ENCODE data around the gene ZDHHC20. TPM values are rescaled to one million over a fixed set of nuclear protein-coding genes. Genes with fewer than 3 reads are reported as not detected.

The ZDHHC20 gene
- polyA plus RNA-seq, 1 of the 3 experiments (the other 2 are of a cell fraction) = 8.7 TPM

DNA sequence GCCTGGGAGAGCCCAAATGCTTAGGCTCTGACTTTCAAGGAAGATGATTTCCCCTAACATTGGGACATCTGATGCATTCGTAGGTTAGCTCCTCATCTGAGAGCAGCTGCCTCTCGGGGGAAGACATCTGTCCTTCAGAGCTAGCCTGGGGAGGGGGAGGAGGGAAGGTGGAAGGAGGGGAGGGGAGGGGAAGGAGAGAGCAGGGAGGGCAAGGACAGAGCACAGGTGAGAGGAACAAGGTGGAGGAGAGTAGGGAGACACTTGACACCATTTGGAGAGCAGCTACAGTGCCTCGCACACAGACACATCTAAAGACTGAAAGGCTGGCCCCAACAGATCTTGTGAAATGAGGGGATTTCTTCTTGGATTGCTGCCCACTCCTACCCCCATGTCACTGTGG is 103.8 kb downstream of the ZDHHC20 start:
- 23% methylated on average over 2 of the region's 3 CpGs for WGBS (ENCODE audit: low lambda C conversion rate)
- no peaks in the 10 kb centered on the region for H3K9me2 ChIP-seq
- POLR2A ChIA-PET = no interaction called here

DNA sequence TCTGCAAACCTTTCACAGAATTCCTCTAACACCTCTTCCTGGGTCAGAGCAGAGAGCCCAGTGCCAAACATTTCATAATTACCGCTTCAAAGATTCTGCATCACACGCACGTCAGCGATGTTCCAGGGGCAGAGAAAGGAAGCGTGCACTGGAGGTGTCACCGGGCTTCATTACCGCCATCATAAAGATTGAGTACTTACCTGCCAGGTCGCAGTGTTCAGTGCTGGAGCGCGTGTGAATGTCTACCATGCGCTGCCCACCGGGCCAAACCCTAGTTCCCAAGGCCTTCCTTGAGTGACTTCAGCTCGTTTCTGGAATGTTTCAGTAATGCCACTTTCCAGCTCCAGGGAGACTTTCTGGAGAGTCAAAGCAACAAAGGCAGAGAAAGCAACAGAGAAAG is 104.4 kb downstream of the ZDHHC20 start:
- Histone ChIP-seq H3K9me2 (no peaks in the 10 kb centered on the region), H3K79me2 (ENCODE audit: insufficient read depth) (no peaks in the 10 kb centered on the region), H3K27me3 (ENCODE audit: insufficient read depth) (no peaks in the 10 kb centered on the region; the same call in 1 of the 2 replicates), H2AFZ (ENCODE audit: low read depth) (no peak overlapping the region), H3K9ac (no peak overlapping the region), H3K4me2 (no peak overlapping the region), H3K4me3 (ENCODE audit: low read depth in 2 of 2, low read length in 1 of 2) (no peak overlapping the region), H4K20me1 (ENCODE audit: insufficient read depth) (no peaks in the 10 kb centered on the region), H3K9me3 (no peaks in the 10 kb centered on the region), H3K4me1 (ENCODE audit: control insufficient read depth in 1 of 2, insufficient read depth in 2 of 2, low read depth in 1 of 2, low read length in 1 of 2) (no peaks in the 10 kb centered on the region), H3K27ac (ENCODE audit: low read depth in 2 of 2, low read length in 1 of 2) (no peak overlapping the region), H3K36me3 (replicated peaks in 1 of 2; ENCODE audit: control insufficient read depth in 1 of 2, insufficient read depth in 2 of 2, low read length in 1 of 2) (no peaks in the 10 kb centered on the region), H3F3A (replicated peaks; ENCODE audit: insufficient read depth) (no peaks in the 10 kb centered on the region)
- 70% methylated on average over 13 of the region's 13 CpGs for WGBS (ENCODE audit: low lambda C conversion rate)
- ChIA-PET POLR2A (no interaction called here), CTCF (no interaction called here)
- DNase-seq = no peak
- TF ChIP-seq, protein P1, sequence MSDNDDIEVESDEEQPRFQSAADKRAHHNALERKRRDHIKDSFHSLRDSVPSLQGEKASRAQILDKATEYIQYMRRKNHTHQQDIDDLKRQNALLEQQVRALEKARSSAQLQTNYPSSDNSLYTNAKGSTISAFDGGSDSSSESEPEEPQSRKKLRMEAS (IDR thresholded peaks at IDR 0.05; ENCODE audit: low read depth) = no peak
- TF ChIP-seq, protein P2, sequence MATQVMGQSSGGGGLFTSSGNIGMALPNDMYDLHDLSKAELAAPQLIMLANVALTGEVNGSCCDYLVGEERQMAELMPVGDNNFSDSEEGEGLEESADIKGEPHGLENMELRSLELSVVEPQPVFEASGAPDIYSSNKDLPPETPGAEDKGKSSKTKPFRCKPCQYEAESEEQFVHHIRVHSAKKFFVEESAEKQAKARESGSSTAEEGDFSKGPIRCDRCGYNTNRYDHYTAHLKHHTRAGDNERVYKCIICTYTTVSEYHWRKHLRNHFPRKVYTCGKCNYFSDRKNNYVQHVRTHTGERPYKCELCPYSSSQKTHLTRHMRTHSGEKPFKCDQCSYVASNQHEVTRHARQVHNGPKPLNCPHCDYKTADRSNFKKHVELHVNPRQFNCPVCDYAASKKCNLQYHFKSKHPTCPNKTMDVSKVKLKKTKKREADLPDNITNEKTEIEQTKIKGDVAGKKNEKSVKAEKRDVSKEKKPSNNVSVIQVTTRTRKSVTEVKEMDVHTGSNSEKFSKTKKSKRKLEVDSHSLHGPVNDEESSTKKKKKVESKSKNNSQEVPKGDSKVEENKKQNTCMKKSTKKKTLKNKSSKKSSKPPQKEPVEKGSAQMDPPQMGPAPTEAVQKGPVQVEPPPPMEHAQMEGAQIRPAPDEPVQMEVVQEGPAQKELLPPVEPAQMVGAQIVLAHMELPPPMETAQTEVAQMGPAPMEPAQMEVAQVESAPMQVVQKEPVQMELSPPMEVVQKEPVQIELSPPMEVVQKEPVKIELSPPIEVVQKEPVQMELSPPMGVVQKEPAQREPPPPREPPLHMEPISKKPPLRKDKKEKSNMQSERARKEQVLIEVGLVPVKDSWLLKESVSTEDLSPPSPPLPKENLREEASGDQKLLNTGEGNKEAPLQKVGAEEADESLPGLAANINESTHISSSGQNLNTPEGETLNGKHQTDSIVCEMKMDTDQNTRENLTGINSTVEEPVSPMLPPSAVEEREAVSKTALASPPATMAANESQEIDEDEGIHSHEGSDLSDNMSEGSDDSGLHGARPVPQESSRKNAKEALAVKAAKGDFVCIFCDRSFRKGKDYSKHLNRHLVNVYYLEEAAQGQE (IDR thresholded peaks at IDR 0.05; ENCODE audit: low read depth, low read length) = no peak
- TF ChIP-seq YY1 (IDR thresholded peaks at IDR 0.05; ENCODE audit: low read depth) = no peak
- no peak for TF ChIP-seq POLR2AphosphoS5 (IDR thresholded peaks at IDR 0.05; ENCODE audit: low read depth, low read length)
- no peak for TF ChIP-seq RAD21 (IDR thresholded peaks at IDR 0.05; ENCODE audit: low read length)

More for the DNA sequence above, 103.8 kb downstream of the ZDHHC20 start:
- no peaks in the 10 kb centered on the region for H3K9me3 ChIP-seq
- no peak overlapping the region for H3K27ac ChIP-seq (ENCODE audit: low read depth in 2 of 2, low read length in 1 of 2)
- no peaks in the 10 kb centered on the region for H3K4me1 ChIP-seq (ENCODE audit: control insufficient read depth in 1 of 2, insufficient read depth in 2 of 2, low read depth in 1 of 2, low read length in 1 of 2)
- no peak for DNase-seq
- no peaks in the 10 kb centered on the region for H4K20me1 ChIP-seq (ENCODE audit: insufficient read depth)
- no peak overlapping the region for H3K9ac ChIP-seq
- no peaks in the 10 kb centered on the region for H3F3A ChIP-seq (replicated peaks; ENCODE audit: insufficient read depth)
- TF ChIP-seq EZH2phosphoT487 (IDR thresholded peaks at IDR 0.05; ENCODE audit: borderline replicate concordance, low read depth) (no peak), FOXJ3 (CRISPR knock-in tag; IDR thresholded peaks at IDR 0.05) (no peak), RXRA (IDR thresholded peaks at IDR 0.05; ENCODE audit: borderline replicate concordance, low read depth) (no peak), POLR2AphosphoS5 (IDR thresholded peaks at IDR 0.05; ENCODE audit: low read depth, low read length) (no peak), MEF2A (IDR thresholded peaks at IDR 0.05; ENCODE audit: borderline replicate concordance, low read depth) (no peak), SIN3A (IDR thresholded peaks at IDR 0.05; ENCODE audit: borderline replicate concordance, low read depth, low read length) (no peak), TCF12 (IDR thresholded peaks at IDR 0.05) (no peak), NFIC (IDR thresholded peaks at IDR 0.05; ENCODE audit: borderline replicate concordance) (no peak), FOXM1 (IDR thresholded peaks at IDR 0.05; ENCODE audit: low read depth) (no peak), GATA2 (CRISPR knock-in tag; IDR thresholded peaks at IDR 0.05) (no peak), TAF1 (IDR thresholded peaks at IDR 0.05; ENCODE audit: borderline replicate concordance, low read depth, low read length) (no peak)
- TF ChIP-seq, protein P1 (IDR thresholded peaks at IDR 0.05; ENCODE audit: low read depth) = no peak
- TF ChIP-seq, protein P3, sequence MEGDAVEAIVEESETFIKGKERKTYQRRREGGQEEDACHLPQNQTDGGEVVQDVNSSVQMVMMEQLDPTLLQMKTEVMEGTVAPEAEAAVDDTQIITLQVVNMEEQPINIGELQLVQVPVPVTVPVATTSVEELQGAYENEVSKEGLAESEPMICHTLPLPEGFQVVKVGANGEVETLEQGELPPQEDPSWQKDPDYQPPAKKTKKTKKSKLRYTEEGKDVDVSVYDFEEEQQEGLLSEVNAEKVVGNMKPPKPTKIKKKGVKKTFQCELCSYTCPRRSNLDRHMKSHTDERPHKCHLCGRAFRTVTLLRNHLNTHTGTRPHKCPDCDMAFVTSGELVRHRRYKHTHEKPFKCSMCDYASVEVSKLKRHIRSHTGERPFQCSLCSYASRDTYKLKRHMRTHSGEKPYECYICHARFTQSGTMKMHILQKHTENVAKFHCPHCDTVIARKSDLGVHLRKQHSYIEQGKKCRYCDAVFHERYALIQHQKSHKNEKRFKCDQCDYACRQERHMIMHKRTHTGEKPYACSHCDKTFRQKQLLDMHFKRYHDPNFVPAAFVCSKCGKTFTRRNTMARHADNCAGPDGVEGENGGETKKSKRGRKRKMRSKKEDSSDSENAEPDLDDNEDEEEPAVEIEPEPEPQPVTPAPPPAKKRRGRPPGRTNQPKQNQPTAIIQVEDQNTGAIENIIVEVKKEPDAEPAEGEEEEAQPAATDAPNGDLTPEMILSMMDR (IDR thresholded peaks at IDR 0.05) = no peak
- TF ChIP-seq, protein P4, sequence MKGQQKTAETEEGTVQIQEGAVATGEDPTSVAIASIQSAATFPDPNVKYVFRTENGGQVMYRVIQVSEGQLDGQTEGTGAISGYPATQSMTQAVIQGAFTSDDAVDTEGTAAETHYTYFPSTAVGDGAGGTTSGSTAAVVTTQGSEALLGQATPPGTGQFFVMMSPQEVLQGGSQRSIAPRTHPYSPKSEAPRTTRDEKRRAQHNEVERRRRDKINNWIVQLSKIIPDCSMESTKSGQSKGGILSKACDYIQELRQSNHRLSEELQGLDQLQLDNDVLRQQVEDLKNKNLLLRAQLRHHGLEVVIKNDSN (IDR thresholded peaks at IDR 0.05; ENCODE audit: borderline replicate concordance, low read depth) = no peak
- TF ChIP-seq, protein P5, sequence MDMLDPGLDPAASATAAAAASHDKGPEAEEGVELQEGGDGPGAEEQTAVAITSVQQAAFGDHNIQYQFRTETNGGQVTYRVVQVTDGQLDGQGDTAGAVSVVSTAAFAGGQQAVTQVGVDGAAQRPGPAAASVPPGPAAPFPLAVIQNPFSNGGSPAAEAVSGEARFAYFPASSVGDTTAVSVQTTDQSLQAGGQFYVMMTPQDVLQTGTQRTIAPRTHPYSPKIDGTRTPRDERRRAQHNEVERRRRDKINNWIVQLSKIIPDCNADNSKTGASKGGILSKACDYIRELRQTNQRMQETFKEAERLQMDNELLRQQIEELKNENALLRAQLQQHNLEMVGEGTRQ (IDR thresholded peaks at IDR 0.05; ENCODE audit: borderline replicate concordance, low read depth, low read length) = no peak
- H3K36me3 ChIP-seq (replicated peaks in 1 of 2; ENCODE audit: control insufficient read depth in 1 of 2, insufficient read depth in 2 of 2, low read length in 1 of 2) = no peaks in the 10 kb centered on the region
- H2AFZ ChIP-seq (ENCODE audit: low read depth) = no peak overlapping the region
- CTCF ChIA-PET = no interaction called here
- H3K4me2 ChIP-seq = no peak overlapping the region
- no peaks in the 10 kb centered on the region; the same call in 1 of the 2 replicates for H3K27me3 ChIP-seq (ENCODE audit: insufficient read depth)
- no peaks in the 10 kb centered on the region for H3K79me2 ChIP-seq (ENCODE audit: insufficient read depth)
- no peak overlapping the region for H3K4me3 ChIP-seq (ENCODE audit: low read depth in 2 of 2, low read length in 1 of 2)
